H9 (cell line): Measurements from ENCODE around the gene AHSG. TPM values are rescaled to one million over a fixed set of nuclear protein-coding genes. Genes with fewer than 3 reads are reported as not detected.

Source experiments
- DNase-seq: peaks from one replicate; pipeline ENCODE4 v3.0.0-alpha.2; 2017
- H2AFZ ChIP-seq: one replicate; pipeline ENCODE4 v1.6.1; 2013; ENCODE audit warnings: mild to moderate bottlenecking, low read length, control low read depth, moderate library complexity
- H2AK5ac ChIP-seq: 2 replicates; pipeline ENCODE4 v1.6.1; 2013; ENCODE audit warnings: low read length, control low read depth, mixed read lengths; ENCODE audit not compliant: insufficient read length
- H2BK120ac ChIP-seq: one replicate; pipeline ENCODE4 v1.6.1; 2013; ENCODE audit warnings: low read depth, mild to moderate bottlenecking, low read length, control low read depth, inconsistent platforms; ENCODE audit not compliant: poor library complexity, severe bottlenecking
- H2BK12ac ChIP-seq: 2 replicates; pipeline ENCODE4 v1.6.1; 2013; ENCODE audit warnings: low read length, control low read depth, mixed read lengths, low read depth; ENCODE audit not compliant: insufficient read length
- H2BK15ac ChIP-seq: 2 replicates; pipeline ENCODE4 v1.6.1; 2013; ENCODE audit warnings: low read depth, low read length, control low read depth
- H2BK20ac ChIP-seq: one replicate; pipeline ENCODE4 v1.6.1; 2013; ENCODE audit warnings: low read depth, mild to moderate bottlenecking, low read length, control low read depth, inconsistent platforms; ENCODE audit not compliant: poor library complexity, severe bottlenecking
- H2BK5ac ChIP-seq: 2 replicates; pipeline ENCODE4 v1.6.1; 2013; ENCODE audit warnings: low read length, control low read depth, mixed read lengths; ENCODE audit not compliant: insufficient read length
- H3K14ac ChIP-seq: 2 replicates; pipeline ENCODE4 v1.6.1; 2013; ENCODE audit warnings: low read length, control low read depth; ENCODE audit not compliant: insufficient read depth
- H3K18ac ChIP-seq: 2 replicates; pipeline ENCODE4 v1.6.1; 2013; ENCODE audit warnings: low read depth, mild to moderate bottlenecking, mixed read lengths, low read length, control low read depth; ENCODE audit not compliant: insufficient read length
- H3K23ac ChIP-seq: 2 replicates; pipeline ENCODE4 v1.6.1; 2013; ENCODE audit warnings: low read length, control low read depth, mixed read lengths, low read depth; ENCODE audit not compliant: insufficient read length
- H3K23me2 ChIP-seq: 2 replicates; pipeline ENCODE4 v1.6.1; 2013; ENCODE audit warnings: low read depth, mild to moderate bottlenecking, mixed read lengths, low read length, control low read depth; ENCODE audit not compliant: insufficient read length, poor library complexity, severe bottlenecking
- H3K27ac ChIP-seq: 2 replicates; pipeline ENCODE4 v1.5.1; 2013; ENCODE audit warnings: low read length, control low read depth, mixed read lengths, low read depth; ENCODE audit not compliant: insufficient read length
- H3K27me3 ChIP-seq: 2 replicates; pipeline ENCODE4 v1.6.1; 2013; ENCODE audit warnings: low read length, control low read depth, inconsistent platforms; ENCODE audit not compliant: insufficient read depth
- H3K4ac ChIP-seq: 2 replicates; pipeline ENCODE4 v1.6.1; 2013; ENCODE audit warnings: low read depth, mild to moderate bottlenecking, control low read depth, inconsistent platforms, low read length, moderate library complexity
- H3K4me1 ChIP-seq: 2 replicates; pipeline ENCODE4 v1.6.1; 2013; ENCODE audit warnings: low read length, control low read depth, inconsistent platforms; ENCODE audit not compliant: insufficient read depth
- H3K4me2 ChIP-seq: 2 replicates; pipeline ENCODE4 v1.6.1; 2013; ENCODE audit warnings: low read length, control low read depth, mixed read lengths; ENCODE audit not compliant: insufficient read length, insufficient read depth
- H3K56ac ChIP-seq: 2 replicates; pipeline ENCODE4 v1.6.1; 2013; ENCODE audit warnings: low read depth, mild to moderate bottlenecking, mixed read lengths, low read length, control low read depth; ENCODE audit not compliant: insufficient read length
- H3K79me1 ChIP-seq: 2 replicates; pipeline ENCODE4 v1.6.1; 2013; ENCODE audit warnings: low read depth, mild to moderate bottlenecking, moderate library complexity, low read length, control low read depth, inconsistent platforms; ENCODE audit not compliant: insufficient read depth, poor library complexity, severe bottlenecking
- H3K79me2 ChIP-seq: 2 replicates; pipeline ENCODE4 v1.6.1; 2013; ENCODE audit warnings: low read length, control low read depth, inconsistent platforms; ENCODE audit not compliant: insufficient read depth
- H3K9ac ChIP-seq: 2 replicates; pipeline ENCODE4 v1.6.1; 2013; ENCODE audit warnings: low read length, control low read depth, mixed read lengths; ENCODE audit not compliant: insufficient read length; ENCODE audit errors: extremely low read depth
- H3K9me3 ChIP-seq: one replicate; pipeline ENCODE4 v1.6.1; 2013; ENCODE audit warnings: low read depth, low read length, inconsistent platforms; ENCODE audit not compliant: control insufficient read depth
- H3T11ph ChIP-seq: one replicate; pipeline ENCODE4 v1.6.1; 2013; ENCODE audit warnings: mild to moderate bottlenecking, low read length, control low read depth, inconsistent platforms
- H4K20me1 ChIP-seq: one replicate; pipeline ENCODE4 v1.6.1; 2013; ENCODE audit not compliant: control insufficient read depth, insufficient read length, insufficient read depth
- H4K5ac ChIP-seq: 2 replicates; pipeline ENCODE4 v1.6.1; 2013; ENCODE audit warnings: low read depth, mild to moderate bottlenecking, mixed read lengths, low read length, control low read depth; ENCODE audit not compliant: insufficient read length
- H4K8ac ChIP-seq: replicated peaks from 2 replicates; pipeline ENCODE4 v1.6.1; 2013; ENCODE audit warnings: low read length, control low read depth, mixed read lengths, low read depth; ENCODE audit not compliant: insufficient read length
- H4K91ac ChIP-seq: 2 replicates; pipeline ENCODE4 v1.6.1; 2013; ENCODE audit warnings: low read depth, mild to moderate bottlenecking, moderate library complexity, mixed read lengths, low read length, control low read depth; ENCODE audit not compliant: insufficient read length
- H3K27ac Mint-ChIP-seq, 3 experiments: 2 replicates in 2 of 3; 3 replicates in 1 of 3; pipeline ENCODE4 v1.8.0; 2020 to 2021; ENCODE audit warnings: mixed read lengths in 3 of 3, mild to moderate bottlenecking in 1 of 3, moderate library complexity in 1 of 3
- H3K27me3 Mint-ChIP-seq: 2 replicates; pipeline ENCODE4 v1.8.0; 2021; ENCODE audit warnings: low read depth, mild to moderate bottlenecking, moderate library complexity, mixed read lengths
- H3K36me3 Mint-ChIP-seq, 3 experiments: 2 replicates in 2 of 3; 3 replicates in 1 of 3; pipeline ENCODE4 v1.8.0; 2020 to 2021; ENCODE audit warnings: low read depth in 3 of 3, mixed read lengths in 3 of 3; ENCODE audit not compliant: insufficient read depth in 1 of 3
- H3K4me1 Mint-ChIP-seq, 2 experiments: 2 replicates each; pipeline ENCODE4 v1.8.0; 2020; ENCODE audit warnings: mixed read lengths in 2 of 2
- H3K4me3 Mint-ChIP-seq, 2 experiments: 2 replicates in 1 of 2; 3 replicates in 1 of 2; pipeline ENCODE4 v1.8.0; 2020 to 2021; ENCODE audit warnings: mild to moderate bottlenecking in 2 of 2, mixed read lengths in 2 of 2, moderate library complexity in 1 of 2
- H3K9me3 Mint-ChIP-seq, 2 experiments: 2 replicates in 1 of 2; 3 replicates in 1 of 2; pipeline ENCODE4 v1.8.0; 2020; ENCODE audit warnings: mild to moderate bottlenecking in 2 of 2, mixed read lengths in 2 of 2, moderate library complexity in 1 of 2
- WGBS: extraction: QIAGEN DNeasy Blood & Tissue Kit; methylation state at CpG from one replicate; pipeline ENCODE4 v1.1.7; 2013; ENCODE audit warnings: missing lambda C conversion rate, low lambda C conversion rate, mixed read lengths; ENCODE audit not compliant: insufficient read length; ENCODE audit errors: extremely low coverage; 5-methylcytosine and 5-hydroxymethylcytosine counted together
- total RNA-seq: library from RNA; stranded (reverse); gene quantifications from 2 replicates; pipeline ENCODE4 v1.2.1, GENCODE V29; 2021
- TF ChIP-seq, protein P1 (sequence below): fragments of 200-600 bp; sonication (generic); conservative IDR thresholded peaks from 3 replicates; pipeline ENCODE4 v1.8.0; 2021; ENCODE audit warnings: antibody characterized with exemption, mild to moderate bottlenecking

AHSG gene
- total RNA-seq, 1 experiment from 2014 or later, result not detected

DNA sequence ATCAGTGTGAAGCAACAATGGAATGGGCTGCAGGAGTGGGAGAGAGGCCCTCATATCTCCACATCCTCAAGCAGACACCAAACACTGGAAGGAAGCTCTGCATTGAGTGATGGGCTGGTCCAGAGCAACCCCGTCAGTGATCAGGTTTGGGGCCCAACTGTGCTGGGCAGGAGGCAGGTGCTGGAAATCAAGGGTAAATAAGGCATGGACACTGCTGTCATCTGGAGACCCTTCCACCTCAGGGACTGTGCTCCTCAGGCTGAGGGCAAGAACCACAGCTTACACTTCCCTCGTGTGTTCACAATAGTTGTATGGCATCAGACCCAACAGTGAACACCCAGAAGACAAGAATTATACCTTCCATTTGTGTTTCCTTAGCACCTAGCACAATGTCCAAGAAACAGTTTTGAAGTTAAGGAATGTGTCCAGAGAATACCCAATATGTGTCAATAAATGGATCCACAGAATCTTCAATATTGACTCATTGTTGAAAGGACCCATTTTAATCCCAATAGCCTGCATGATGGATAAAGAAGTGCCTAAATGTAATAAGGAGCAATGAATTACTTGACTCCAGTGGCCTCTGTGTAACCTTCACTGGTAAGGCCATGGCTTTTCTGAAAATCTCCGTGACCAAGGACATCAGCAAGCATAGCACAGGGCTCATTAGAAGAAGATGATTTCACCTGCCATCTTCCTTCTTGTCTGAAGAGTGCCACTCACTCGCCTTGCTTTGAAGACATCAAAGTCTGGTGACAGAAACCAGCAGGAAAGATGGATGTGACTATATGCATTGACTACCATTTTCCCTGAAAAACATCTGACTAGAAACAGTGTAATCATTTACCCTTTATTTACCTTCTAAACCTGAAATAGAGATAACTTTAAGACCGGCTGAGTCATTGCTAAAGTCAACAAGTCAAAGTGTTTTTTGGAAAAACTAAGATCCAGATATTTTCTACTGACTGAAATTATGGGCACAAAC, 7.0 kb upstream of the AHSG start:
- WGBS, result no CpG with 5 or more reads among the region's 5 CpGs
- Histone ChIP-seq H2BK15ac (no peak overlapping the region), H3K79me1 (no peaks in the 10 kb centered on the region), H4K91ac (no peak overlapping the region), H3K9me3 (no peaks in the 10 kb centered on the region), H3K14ac (no peak overlapping the region), H3K79me2 (no peaks in the 10 kb centered on the region), H3K23me2 (no peaks in the 10 kb centered on the region), H2BK20ac (no peak overlapping the region), H3K27ac (no peak overlapping the region), H3K23ac (no peak overlapping the region), H3K4me2 (no peak overlapping the region), H2BK120ac (no peak overlapping the region), H2BK12ac (no peak overlapping the region), H3K27me3 (no peaks in the 10 kb centered on the region), H3K56ac (no peak overlapping the region), H3K4me1 (no peaks in the 10 kb centered on the region), H4K20me1 (no peaks in the 10 kb centered on the region), H2AFZ (no peak overlapping the region), H4K8ac (no peak overlapping the region), H2BK5ac (no peak overlapping the region), H2AK5ac (no peak overlapping the region), H3T11ph (no peak overlapping the region), H3K9ac (no peak overlapping the region), H3K4ac (no peak overlapping the region), H3K18ac (no peak overlapping the region), H4K5ac (no peak overlapping the region)
- Mint-ChIP-seq H3K27me3 (peaks cover 1% of the 10 kb centered on the region; the same call in 1 of the 2 replicates), H3K27ac (no peak overlapping the region), H3K9me3 (no peaks in the 10 kb centered on the region), H3K4me1 (no peaks in the 10 kb centered on the region), H3K36me3 (no peaks in the 10 kb centered on the region; a peak in 1 of 7 replicates), H3K4me3 (no peak overlapping the region)
- TF ChIP-seq, protein P1, sequence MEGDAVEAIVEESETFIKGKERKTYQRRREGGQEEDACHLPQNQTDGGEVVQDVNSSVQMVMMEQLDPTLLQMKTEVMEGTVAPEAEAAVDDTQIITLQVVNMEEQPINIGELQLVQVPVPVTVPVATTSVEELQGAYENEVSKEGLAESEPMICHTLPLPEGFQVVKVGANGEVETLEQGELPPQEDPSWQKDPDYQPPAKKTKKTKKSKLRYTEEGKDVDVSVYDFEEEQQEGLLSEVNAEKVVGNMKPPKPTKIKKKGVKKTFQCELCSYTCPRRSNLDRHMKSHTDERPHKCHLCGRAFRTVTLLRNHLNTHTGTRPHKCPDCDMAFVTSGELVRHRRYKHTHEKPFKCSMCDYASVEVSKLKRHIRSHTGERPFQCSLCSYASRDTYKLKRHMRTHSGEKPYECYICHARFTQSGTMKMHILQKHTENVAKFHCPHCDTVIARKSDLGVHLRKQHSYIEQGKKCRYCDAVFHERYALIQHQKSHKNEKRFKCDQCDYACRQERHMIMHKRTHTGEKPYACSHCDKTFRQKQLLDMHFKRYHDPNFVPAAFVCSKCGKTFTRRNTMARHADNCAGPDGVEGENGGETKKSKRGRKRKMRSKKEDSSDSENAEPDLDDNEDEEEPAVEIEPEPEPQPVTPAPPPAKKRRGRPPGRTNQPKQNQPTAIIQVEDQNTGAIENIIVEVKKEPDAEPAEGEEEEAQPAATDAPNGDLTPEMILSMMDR, result no peak
- no peak for DNase-seq
